Suppressor macrophage (primary cell): Measurements from ENCODE around the gene PDGFC.

Experiments used
- DNase-seq, 4 experiments: peaks; one replicate each; pipeline ENCODE4 v3.0.0-alpha.2; 2020 to 2022

PDGFC gene

DNA sequence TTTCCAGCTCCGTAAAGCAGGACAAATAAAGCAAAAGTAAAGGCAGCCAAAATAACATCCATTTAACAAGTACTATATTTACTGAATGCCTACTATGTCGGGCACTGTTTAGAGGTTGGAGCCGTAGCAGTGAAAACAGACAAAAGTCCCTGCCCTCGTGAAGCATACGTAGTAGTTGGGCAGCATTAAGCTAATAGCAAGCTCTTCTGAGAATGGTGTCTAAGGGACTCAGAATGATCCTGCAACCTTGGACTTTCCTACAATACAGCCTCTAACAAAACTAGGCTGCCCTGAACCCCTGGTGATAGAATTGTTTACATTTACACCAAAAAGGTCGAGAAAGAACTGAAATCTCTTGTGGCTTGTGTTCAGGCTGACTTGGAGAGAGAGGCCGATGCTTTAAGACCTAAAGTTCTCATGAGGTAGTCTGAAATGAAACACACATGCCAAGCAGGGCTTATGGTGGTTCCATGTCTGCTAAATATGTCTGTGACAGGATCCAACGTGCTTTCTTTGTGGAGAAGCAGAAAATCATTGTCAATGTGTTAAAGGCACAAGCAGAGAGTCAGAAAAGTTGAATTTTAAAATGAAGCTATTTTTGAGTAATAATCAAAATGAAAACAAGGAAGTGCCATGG is 898 bp upstream of the PDGFC start:
- peak in 2 of 4 experiments; percentile 4 to 16 for DNase-seq

DNA sequence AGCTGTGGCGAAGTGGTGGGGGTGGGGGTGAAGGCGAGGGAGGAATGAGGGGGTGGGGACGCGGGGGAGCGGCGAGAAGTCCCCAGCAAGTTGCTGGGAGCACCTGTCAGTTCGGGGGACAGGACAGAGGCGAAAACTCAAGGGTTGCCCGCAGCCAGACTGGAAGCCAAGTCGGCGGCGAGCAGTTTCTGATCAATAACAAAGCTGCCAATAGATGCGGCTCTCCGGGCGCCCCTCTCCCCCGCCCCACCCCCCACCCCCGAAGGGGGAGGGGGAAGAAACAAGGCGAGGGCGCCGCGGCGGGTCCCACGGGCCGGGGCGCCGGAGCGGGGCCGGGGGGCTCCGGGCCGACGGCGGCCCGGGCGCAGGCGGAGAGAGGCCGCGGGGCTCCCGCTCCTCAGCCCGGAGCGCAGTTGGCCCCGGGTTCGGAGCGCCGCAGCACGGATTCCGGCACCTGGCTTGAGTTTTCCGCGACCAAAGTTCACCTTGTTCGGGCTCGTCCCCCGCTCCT is 379 bp downstream of the PDGFC start:
- DNase-seq = no peak

DNA sequence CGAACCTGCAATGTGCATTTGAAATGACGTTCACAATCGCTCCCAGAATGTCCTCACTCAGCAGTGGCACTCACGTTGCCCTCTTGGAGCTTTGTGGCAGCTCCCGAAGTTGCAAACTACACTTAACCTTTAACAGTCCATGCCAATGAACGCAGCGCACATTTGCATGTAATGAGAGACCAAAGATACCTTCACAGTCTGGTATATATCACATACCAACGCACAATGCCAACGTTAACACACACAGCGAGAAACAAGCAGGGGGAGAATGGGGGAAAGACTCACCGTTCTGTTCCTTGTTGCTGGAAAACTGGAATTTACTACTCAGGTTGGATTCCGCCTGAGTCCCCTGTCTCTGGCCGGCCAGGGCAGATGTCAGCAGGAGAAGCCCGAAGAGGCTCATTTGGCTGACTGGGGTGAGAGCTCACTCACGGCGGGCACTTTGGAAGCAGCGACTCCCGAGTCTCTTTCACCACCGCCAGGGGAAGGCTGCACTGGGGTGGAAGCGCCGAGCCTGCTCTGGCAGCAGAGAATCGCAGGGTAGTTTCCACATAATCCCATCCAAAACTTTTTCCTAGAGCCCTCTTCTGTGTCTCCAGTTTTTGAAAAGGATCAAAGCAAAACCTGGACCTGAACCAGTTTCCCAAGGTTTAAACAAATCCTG is 966 bp downstream of the PDGFC start:
- peak; percentile 62 to 85 (median 82) for DNase-seq

DNA sequence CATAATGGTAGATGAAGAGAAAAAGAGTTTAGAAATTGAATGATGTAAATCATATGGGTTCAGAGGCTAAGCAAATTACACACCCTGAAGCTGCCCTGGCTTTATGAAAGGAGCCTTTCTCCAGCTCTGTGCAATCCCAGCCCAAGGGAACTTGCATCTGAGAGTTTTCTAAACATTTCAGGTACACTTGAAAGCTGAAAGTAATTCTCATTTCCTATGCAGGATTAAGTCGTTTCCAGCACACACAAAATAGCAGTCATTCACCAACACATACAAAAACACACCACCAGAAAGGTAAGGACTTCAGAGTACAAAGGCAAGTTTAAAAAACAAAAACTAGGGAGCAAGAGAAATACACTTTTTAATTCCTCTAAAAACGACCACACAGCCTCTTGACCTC is 1.7 kb downstream of the PDGFC start:
- no peak for DNase-seq

DNA sequence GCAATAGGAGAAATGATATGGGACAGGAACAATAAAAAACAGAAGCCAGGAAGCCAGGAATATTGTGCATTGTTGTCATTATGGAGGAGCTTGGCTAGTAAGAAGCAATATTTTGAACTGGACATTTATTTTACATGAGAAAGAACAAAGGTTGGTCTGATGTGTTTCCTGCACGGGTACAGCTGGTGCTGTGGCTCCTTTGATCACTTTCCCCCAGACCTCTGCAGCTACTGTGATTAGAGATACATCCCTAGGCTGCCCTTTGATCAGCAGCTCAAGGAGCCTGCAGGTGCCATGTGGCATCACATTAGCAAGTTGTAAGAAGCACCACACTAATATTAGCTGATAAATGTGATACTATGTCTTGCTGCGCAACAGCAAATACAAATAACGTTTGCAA is 2.5 kb downstream of the PDGFC start:
- no peak for DNase-seq

DNA sequence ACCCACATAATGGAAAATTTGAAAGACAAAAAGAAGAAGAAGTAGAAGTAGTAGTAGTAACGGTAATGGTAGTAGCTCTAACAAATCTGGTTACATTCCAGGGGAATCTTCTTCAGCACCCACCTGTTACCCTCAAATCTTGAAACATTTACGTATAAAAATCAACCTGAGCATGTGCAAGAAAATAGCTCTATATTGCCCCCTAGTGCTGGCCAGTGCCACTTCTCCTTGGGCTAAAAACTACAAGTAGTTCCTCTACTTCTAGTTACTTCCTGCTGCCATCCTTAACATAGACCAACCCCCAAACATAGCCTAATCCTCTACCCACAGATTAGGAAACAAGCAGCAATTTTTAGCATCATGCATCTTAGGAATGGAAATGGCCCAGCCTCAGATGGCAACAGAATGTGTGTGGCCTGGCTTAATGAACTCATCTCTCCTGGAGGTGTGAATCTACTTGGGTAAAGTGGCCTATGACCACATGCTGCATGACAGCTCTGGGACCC is 3.1 kb downstream of the PDGFC start:
- DNase-seq = peak; percentile 86 to 93 (median 89)

DNA sequence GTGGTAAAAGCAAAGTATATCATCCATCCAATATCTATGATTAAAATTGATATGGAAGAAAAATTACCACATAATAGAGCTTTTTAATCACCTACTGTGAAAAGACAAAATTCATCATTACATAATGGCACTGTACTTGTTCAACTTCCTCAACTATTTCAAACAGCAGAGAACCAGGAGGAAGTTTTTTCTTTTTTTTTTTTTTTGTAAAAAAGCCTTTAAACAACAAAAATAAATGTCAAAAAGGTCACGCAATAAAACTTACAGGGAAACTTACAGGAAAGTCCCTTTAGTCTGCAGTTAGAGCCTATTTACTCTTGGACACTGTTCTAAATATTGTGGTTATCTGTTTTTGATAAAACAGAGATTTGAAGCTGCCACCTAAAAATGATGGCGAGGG is 4.8 kb downstream of the PDGFC start:
- peak in 3 of 4 experiments; percentile 3 to 80 (median 72) for DNase-seq

DNA sequence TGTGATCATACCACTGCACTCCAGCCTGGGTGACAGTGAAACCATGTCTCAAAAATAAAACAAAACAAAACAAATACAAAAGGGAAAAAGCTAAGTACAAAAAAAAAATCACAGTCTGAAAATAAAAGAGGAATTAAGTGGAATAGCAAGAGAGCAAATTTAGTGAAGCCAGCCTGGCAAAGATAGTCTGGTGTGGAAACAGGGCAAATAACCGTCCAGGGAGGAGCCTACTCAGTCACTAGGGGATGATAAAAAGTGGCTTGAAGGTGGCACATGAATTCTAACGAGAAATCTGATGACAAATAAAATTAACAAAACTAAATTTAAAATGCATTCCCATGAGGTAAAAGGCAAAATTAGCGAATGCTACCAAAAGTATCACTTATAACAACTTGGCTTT is 8.2 kb downstream of the PDGFC start:
- peak in 1 of 4 experiments; percentile 28 for DNase-seq

DNA sequence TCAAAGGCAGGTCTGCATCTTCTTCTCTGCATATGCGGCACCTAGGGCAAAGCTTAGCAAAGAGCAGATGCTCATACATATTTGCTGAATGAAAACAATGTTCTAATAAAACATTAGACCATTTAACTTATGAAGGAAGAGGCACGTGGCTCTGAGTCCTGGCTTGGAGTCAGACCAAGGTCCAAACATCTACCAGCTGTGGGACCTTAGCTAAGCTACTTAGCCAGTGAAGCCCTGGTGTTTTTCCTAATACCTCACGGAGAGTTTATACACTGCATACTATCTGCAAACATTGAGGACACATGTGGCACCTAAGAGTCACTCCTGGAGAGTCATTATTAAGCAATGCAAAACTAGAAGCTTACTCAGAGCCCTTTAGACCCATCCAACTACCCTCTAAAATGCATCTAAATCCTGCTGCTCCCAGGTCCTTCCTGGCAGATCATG is 9.0 kb downstream of the PDGFC start:
- no peak for DNase-seq

DNA sequence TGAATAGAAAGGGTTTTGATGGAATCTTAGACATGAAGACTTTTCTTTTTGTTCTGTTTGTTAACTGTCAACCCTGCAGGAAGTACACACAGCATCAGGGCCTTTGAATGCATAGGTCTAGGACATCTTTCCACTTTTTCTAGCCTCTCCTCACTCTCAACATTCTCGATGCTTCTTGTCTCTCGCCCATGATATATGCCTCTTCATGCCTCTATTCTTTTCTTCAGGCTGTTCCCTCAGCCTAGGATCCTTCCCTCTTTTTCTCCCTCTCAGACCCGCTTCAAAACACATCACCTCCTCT is 9.6 kb downstream of the PDGFC start:
- no peak for DNase-seq

DNA sequence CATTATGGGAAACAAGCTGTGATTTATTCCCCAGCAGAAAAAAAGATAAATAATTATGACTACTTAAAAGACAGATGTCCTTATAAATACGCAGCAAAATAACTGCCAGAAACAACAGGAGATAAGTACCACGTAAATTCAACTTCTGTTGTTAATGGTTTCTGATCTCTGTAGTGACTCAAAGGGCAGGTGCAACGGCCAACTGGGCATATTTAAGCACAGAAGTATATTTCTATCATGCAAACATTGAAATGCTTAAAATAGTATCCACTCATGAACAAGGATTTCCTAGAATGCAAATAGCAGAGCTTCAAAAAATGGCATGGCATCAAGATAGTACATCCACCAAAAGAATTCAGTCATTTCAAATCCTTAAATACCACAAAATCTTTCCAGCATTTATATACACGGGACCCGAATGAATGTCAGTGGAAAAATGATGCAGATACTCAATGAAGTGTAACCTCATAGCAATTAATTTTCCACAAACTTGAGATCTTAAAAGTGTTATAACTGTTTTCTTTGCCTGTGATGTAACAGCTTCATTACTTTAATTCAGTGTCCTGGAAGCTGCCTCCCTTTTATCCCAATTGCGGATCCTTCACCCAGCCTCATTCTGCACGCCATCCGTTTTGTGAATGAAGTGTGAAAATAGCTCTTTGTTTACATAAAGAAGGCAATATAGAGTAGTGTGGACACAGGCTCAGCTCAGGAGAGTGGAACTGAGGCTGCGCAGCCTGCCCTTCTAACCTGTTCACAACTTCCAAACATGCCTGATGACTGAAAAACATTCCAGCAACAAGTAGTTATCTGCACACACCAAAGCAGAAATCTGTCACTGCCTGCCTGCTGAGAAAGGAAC is 10.2 kb downstream of the PDGFC start:
- no peak for DNase-seq

DNA sequence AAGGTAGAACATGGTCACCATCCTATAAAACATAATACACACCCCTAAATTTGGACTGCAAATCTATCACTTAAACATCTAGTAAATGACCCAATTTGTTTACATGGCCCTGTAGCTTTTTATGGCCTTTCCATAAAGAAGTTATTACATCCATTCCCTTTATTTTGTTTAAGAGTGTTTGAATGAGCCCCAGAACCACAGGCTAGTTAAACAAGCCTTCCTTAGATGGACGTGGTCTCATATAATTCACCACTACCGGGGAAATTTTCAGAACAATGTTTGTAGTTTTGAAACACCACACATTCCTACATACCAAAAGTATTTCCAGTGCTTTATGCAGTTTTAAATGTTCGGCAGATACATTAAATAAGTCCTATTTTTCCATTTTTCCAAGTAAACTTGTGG is 12.3 kb downstream of the PDGFC start:
- DNase-seq = no peak

DNA sequence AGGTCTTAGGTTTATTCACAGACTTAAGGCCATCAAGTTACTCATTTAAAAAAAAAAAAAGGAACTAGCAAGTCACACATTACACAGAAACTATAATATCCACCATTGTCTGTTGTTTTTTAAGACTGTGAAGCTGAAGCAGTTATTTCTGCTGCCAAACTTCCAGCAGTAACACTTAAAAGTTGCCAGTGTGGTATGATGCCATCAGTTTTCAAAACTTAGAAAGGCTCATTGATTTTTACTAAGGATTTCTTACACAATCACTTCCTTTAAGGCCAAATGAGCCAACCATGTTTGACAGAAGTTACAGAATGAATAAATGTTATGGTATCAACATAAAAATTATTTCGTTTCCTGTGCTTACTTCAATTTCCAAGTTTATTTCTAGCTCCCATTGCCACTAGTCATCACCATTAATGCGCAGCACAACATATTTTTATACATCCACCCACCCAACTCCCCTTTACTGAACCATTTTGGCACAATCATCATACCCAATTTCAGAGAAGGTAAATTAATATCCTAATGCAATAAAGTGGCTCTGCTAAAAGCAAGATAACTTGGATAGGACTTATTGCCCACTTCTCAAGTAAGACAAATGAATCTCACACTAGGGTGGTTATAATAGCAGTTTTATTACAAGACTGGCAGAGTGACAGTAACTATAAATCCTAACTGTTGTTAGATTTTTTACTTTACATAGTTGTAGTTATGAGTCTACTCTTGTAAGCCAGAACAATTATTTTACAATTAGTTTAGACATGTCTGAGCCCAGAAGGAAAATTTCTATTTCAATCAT is 13.1 kb downstream of the PDGFC start:
- DNase-seq = peak in 3 of 4 experiments; percentile 17 to 53 (median 50)

DNA sequence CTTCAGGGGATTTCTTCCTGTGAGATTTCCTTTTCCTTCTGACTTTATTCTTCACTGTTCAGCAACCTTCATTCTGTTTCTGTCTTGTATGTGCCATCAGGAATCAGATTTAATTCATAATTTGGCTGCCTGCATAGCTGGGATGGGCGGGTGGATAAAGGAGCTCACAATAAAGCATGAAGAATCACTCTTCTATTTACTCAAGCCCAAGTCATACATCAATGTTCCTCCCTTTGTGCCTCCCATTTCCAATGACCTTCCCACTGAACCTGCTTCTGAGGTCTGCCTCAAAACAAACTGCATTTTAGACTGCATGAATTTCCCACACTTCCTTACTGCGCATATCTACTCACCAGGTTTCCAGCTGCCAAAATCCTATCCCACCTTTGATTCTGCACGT is 14.0 kb downstream of the PDGFC start:
- DNase-seq = no peak

DNA sequence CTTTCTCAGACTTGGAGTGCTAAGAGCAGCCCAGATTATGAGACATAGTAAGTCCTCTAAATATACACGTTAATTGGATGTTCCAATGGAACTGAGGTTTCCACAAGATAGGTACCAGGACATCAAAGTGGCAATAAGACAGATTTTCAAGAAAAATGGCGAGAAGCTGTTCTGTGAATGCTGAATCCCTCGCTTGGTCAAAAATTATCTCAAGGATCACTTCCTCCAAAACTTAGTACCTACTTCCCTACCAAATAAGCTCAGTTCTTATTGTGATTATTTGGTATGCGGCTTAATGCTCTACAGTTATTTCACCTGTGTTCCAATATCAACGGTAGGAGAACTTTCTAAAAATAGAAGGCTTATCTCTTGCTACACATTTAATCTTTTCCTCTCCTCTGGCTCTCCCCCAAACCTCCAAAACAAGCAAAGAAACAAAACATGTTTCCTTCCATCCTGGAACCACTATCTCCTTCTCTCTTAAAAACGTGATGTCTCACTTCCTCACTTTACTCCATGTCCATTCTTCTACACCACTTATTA is 14.7 kb downstream of the PDGFC start:
- DNase-seq = peak in 3 of 4 experiments; percentile 4 to 55 (median 41)

DNA sequence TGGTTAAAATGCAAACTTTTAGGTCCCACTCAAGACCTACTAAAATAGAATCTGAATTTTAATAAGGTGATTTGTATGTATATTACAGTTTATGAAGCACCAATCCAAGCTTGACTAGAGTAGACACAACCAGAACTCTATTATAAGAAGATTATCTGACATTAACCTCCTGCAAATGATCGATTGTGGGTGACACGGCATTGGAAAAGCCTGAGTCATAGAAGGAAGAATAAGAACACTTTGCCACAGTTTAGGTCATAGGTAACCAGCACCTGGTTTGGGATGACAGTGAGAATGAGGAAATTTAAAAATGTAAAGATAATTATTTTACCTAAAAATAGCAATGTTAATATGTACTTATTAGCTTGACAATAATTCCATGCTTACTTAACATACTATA is 15.2 kb downstream of the PDGFC start:
- no peak for DNase-seq

DNA sequence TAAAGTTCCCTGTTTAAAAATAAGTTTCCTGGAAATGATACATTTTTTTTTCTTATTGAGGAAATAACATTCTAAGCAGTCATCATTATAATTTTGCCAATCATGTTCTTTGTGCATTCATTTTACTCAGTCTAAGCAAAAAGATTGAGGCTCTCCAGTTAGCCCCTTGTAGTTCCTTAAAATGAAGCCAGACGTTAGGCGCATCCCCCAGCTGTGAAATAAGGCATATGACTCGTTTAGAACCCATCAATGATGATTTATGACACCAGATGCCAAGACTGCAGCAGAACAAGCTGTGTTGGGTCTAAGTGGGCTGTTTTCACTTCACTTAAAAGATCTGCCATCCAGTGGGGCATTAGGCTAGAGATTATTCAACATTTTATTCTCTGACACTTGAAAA is 17.0 kb downstream of the PDGFC start:
- DNase-seq = peak; percentile 64 to 87 (median 78)

DNA sequence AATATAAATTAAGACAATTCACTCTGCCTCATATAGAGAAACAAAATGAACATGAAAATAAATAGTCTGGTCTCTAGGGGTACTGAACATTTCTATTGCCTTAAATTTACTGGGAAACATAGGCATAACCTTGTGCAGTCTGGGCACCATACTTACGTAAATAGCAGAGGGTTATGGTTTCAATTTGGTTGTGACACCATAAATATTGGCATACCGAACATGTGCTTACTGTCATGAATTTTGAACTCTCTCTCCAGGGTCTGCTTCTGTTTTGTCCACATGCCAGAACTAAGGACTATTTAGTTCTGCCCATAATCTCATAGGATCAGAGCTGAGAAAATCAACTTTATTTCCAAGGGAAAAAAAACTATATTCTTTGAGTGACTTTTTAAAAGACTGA is 17.6 kb downstream of the PDGFC start:
- no peak for DNase-seq

DNA sequence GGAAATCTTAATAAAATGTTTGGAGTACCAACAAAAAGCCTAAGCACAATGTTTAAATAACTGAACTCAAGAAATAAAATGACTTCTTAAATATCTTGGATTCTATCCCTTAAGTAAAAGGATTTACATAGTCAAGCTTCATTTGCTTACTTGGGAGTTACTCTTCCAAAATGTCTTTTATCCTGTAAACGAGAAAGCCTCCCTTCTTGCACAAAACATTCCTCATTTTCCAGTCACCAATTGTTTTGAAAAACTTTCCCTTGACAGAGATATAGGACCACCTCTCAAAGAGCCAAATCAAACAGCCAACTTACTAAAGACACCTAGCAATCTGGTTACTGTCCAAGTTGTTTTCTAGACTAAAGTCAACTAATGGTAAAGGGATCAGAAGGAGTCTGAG is 18.6 kb downstream of the PDGFC start:
- DNase-seq = no peak

DNA sequence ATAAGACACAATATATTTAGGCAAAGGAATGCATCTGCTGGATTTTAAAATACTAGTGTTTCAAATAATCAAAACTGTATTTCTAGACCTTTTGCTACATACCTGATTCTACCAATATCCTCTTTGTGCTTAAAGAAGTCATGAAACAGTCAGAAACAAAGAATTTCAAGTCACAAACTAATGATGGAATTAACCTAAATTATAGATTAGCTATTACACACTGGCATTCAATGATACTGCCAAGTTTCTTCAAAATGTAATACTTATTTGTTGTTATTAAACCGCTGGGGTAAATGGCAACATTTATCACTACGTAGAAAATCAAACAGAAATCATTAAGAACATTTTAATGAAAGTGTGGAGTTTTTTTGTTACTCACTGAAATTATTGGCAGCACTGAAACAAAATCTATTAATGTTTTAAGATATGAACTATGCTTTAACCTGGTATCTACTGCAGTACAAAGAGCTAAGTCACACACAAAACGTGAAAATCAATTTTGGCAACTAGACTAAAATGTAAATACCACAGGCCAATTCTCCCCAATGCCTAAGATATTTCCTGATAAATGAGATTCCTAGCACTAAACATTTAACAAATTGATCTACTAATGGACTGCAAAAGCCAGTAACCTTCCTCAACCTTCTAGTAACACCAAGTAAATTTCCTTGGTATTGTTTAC is 19.4 kb downstream of the PDGFC start:
- DNase-seq = no peak

DNA sequence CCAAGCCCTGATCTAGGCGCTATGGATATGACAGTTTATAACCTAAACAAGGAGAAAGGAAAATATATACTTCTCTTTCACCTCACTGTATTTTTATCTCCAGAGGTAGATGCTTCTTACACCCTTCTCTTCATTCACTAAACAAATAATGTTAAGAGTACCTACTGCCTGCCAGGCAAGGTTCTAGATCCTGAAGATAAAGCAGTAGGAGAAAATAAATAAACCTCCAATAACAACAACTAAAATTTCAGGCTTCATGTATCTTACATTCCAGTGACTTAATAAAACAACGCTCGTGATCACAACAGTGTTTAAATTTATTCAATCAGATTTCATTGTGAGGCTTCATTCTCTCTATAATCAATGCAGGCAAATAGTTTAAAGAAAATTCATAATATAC is 20.7 kb downstream of the PDGFC start:
- DNase-seq = no peak

DNA sequence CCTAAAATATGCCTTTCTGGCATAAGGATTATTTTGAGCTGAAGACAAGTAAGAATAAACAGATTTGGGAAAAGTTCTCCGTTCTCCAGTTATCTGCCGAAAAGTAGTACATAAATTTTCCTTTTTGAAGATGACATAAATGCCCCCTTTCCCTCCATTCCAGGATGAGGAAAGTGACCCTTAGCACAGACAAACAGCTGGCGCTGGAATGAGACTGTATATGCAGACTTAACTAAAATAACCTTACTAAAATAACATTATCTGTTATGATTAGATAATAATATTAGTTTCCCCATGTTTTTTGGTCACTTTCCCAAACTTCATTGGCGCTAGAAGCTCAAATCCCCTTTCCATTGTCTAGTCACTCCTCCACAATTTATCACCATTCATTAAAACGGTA is 21.5 kb downstream of the PDGFC start:
- DNase-seq = no peak
